Measurements from ENCODE around the gene KCTD13. TPM values are rescaled to one million over a fixed set of nuclear protein-coding genes. Genes with fewer than 3 reads are reported as not detected.
A peak's percentile ranks its signal among the peaks of the same experiment; 100 is the strongest.

Gene KCTD13
- total and polyA plus RNA-seq, 2 of the 8 experiments (the other 6 are each of a cell fraction or from before 2014, with no cell fraction given): 9.2 to 10.8 TPM

DNA sequence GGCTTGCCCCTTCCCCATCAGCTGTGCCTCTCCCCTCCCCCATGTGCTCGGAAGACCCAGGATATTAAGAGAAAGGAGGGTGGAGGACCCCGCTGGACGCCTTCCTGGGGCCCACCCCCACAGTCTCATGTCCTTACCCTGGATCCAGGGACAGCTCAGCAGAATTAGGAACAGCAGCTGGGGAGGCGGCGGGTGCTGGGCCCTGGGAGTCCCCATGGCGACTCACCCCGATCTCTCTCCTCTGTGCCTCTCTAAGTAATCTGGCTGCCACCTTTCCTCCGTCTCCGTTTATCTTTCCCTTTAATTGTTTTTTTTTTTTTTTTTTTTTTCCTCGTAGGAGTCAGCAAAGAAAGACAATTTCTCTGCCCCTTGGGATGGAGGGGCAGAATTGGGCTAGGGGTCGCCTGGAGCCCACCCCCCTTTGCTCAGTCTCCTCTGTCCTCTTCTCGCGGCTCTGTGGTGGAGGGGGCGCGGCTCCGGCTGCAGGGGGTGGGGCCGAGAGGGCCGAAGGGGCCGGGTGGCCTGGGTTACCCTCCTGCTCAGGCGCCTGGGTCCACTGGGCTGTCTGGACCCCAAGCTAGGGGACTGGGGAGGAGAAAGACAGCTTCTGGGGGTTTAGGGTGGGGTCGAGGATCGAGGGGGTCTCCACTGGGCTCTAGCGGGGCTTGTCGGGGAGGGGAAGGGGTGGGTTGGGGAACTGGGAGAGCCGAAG is 27.1 kb downstream of the KCTD13 start:
- peak overlapping the region; percentile 60 for H3K18ac ChIP-seq (ENCODE audit: extremely low read depth, low read length)
- peak overlapping the region in 3 of 4 experiments; percentile 51 to 73 (median 70); a peak in 6 of 7 replicates for H3K9ac ChIP-seq (replicated peaks in 1 of 4; ENCODE audit: extremely low read depth in 1 of 4, low read depth in 3 of 4, low read length in 3 of 4)
- no peak overlapping the region for H4K91ac ChIP-seq (replicated peaks; ENCODE audit: insufficient read length, low read length)
- H2AK5ac ChIP-seq (ENCODE audit: low read depth, low read length): no peak overlapping the region
- H3K4me2 ChIP-seq (ENCODE audit: insufficient read depth in 1 of 2, low read depth in 2 of 2, low read length in 2 of 2): peak overlapping the region; percentile 87 to 99
- ChIA-PET POLR2A (ENCODE audit: partially characterized antibody) (interaction anchor here (0.9 to 5.7 kb wide), 14 partner anchors 12 to 133 kb away, joined by 3 to 52 read pairs (median 4); partner anchors contain the start of genes KCTD13 and TLCD3B), CTCF (ENCODE audit: partially characterized antibody) (interaction anchor here (1.0 to 2.9 kb wide), 6 partner anchors 10 to 133 kb away, joined by 3 to 12 read pairs (median 4); partner anchors contain the start of genes CDIPT, TAOK2 and TLCD3B)
- WGBS, 2 experiments (ENCODE audit: extremely low coverage in 1 of 2, insufficient coverage in 1 of 2, insufficient read length in 1 of 2, insufficient replicate concordance in 2 of 2, low coverage in 1 of 2, low lambda C conversion rate in 2 of 2, missing lambda C conversion rate in 1 of 2): 3% methylated on average over 7 of the region's 25 CpGs; no CpG with 5 or more reads in 1 of the 2 experiments
- no peak for FAIRE-seq
- H3K14ac ChIP-seq (ENCODE audit: insufficient read length): no peak overlapping the region
- peaks cover 0 to 14% (median 3%) of the 10 kb centered on the region in 4 experiments; a peak in 6 of 7 replicates for H3K4me1 ChIP-seq (replicated peaks in 1 of 4; ENCODE audit: control insufficient read depth in 3 of 4, insufficient read depth in 4 of 4, low read length in 3 of 4)
- no peak overlapping the region; the same call in 1 of the 2 replicates for H3K27ac ChIP-seq (ENCODE audit: low read depth, low read length)
- no peak overlapping the region for H3K56ac ChIP-seq (replicated peaks; ENCODE audit: insufficient read length, low read depth, low read length)
- H4K8ac ChIP-seq (ENCODE audit: extremely low read depth, insufficient read depth, low read length): no peak overlapping the region; the same call in 1 of the 2 replicates
- no peak overlapping the region for H3K23ac ChIP-seq (ENCODE audit: insufficient read length)
- H2BK5ac ChIP-seq (ENCODE audit: low read depth, low read length): peak overlapping the region; percentile 60; the same call in 1 of the 2 replicates
- H2BK20ac ChIP-seq (ENCODE audit: low read length): no peak overlapping the region
- H3K9me3 ChIP-seq (ENCODE audit: insufficient read depth in 2 of 2, low read depth in 1 of 2, low read length in 1 of 2): no peaks in the 10 kb centered on the region
- H3K4me3 ChIP-seq (ENCODE audit: extremely low read depth in 1 of 4, insufficient read depth in 2 of 4, low read depth in 3 of 4, low read length in 4 of 4): peak overlapping the region; percentile 59 to 99 (median 90)
- peaks cover 0 to 3% of the 10 kb centered on the region in 2 experiments for H4K20me1 ChIP-seq (replicated peaks in 1 of 2; ENCODE audit: control insufficient read depth in 1 of 2, insufficient read depth in 2 of 2, low read length in 2 of 2)
- no peak overlapping the region for H2BK120ac ChIP-seq (replicated peaks; ENCODE audit: low read depth, low read length)
- H3K4ac ChIP-seq (replicated peaks; ENCODE audit: insufficient read length, low read depth, low read length): no peak overlapping the region
- peaks cover 24% of the 10 kb centered on the region for H3K23me2 ChIP-seq (ENCODE audit: low read depth, low read length)
- no peaks in the 10 kb centered on the region for H3K27me3 ChIP-seq (replicated peaks in 1 of 4; ENCODE audit: control insufficient read depth in 3 of 4, extremely low read depth in 1 of 4, insufficient read depth in 3 of 4, low read length in 3 of 4)
- H3K79me1 ChIP-seq (ENCODE audit: low read depth, low read length): 0 out of 2 replicates have a peak, but pooled peaks cover 2% of the 10 kb centered on the region
- no peak overlapping the region for H4K5ac ChIP-seq (ENCODE audit: insufficient read length, low read depth, low read length)
- H3K36me3 ChIP-seq (ENCODE audit: control insufficient read depth in 2 of 4, insufficient read depth in 4 of 4, low read length in 3 of 4): no peaks in the 10 kb centered on the region; a peak in 1 of 8 replicates
- no peak overlapping the region for H2BK15ac ChIP-seq (ENCODE audit: low read length)
- H2BK12ac ChIP-seq (ENCODE audit: low read depth, low read length): no peak overlapping the region
- no peaks in the 10 kb centered on the region for H3K79me2 ChIP-seq (ENCODE audit: control insufficient read depth in 1 of 2, insufficient read depth in 2 of 2, low read length in 2 of 2)
- DNase-seq (ENCODE audit: low read depth in 1 of 2, low spot score in 2 of 2): peak in 1 of 2 experiments; percentile 90
- H2AFZ ChIP-seq (ENCODE audit: low read length): no peak overlapping the region
- TF ChIP-seq, protein P1, sequence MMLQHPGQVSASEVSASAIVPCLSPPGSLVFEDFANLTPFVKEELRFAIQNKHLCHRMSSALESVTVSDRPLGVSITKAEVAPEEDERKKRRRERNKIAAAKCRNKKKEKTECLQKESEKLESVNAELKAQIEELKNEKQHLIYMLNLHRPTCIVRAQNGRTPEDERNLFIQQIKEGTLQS (IDR thresholded peaks at IDR 0.05; ENCODE audit: insufficient read depth, low read depth, low read length): no peak
- TF ChIP-seq ZNF274 (IDR thresholded peaks at IDR 0.05; ENCODE audit: borderline replicate concordance, extremely low read depth, low read length) (no peak), CHD2 (IDR thresholded peaks at IDR 0.05; ENCODE audit: low read length) (peak; percentile 77), ASH2L (IDR thresholded peaks at IDR 0.05; ENCODE audit: low read length) (no peak), RNF2 (IDR thresholded peaks at IDR 0.05; ENCODE audit: borderline replicate concordance, low read depth, low read length, missing control alignments, poor library complexity, severe bottlenecking) (no peak), TAF7 (optimal IDR thresholded peaks at IDR 0.05; ENCODE audit: borderline replicate concordance, low read depth, low read length) (no peak), PHF8 (conservative IDR thresholded peaks at IDR 0.05; ENCODE audit: low read depth, low read length) (peak; percentile 60), SIX5 (IDR thresholded peaks at IDR 0.05; ENCODE audit: low read depth, low read length) (no peak)
- TF ChIP-seq, protein P2, sequence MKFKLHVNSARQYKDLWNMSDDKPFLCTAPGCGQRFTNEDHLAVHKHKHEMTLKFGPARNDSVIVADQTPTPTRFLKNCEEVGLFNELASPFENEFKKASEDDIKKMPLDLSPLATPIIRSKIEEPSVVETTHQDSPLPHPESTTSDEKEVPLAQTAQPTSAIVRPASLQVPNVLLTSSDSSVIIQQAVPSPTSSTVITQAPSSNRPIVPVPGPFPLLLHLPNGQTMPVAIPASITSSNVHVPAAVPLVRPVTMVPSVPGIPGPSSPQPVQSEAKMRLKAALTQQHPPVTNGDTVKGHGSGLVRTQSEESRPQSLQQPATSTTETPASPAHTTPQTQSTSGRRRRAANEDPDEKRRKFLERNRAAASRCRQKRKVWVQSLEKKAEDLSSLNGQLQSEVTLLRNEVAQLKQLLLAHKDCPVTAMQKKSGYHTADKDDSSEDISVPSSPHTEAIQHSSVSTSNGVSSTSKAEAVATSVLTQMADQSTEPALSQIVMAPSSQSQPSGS (IDR thresholded peaks at IDR 0.05; ENCODE audit: low read length): no peak

All from H1 (cell line).